ENCODE measurements around the gene LARGE1. TPM values are rescaled to one million over a fixed set of nuclear protein-coding genes. Genes with fewer than 3 reads are reported as not detected.
A peak's percentile ranks its signal among the peaks of the same experiment; 100 is the strongest.

Gene LARGE1
- total RNA-seq, 1 experiment from 2014 or later = 13.1 TPM

DNA sequence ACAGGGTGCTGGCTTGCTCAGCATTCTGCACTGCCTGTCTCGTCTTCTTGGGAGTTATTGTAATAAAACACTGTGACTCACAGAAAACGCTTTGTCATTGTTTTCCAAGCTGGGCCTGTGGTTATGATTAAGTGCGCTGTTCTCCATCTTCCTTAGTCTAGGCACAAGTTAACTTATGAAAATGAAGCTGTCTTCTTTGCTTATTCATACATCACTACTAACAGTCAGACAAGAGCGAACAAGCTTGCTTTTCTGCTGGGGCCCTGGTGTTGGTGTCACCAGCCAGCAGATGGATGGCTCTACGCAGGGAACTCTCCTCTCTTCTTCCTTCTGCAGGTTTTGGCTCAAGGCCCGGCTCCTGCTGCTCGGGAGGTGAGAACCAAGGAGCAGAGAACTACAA lies 482.0 kb downstream of the LARGE1 start:
- DNase-seq (ENCODE audit: low spot score) = peak; percentile 51

DNA sequence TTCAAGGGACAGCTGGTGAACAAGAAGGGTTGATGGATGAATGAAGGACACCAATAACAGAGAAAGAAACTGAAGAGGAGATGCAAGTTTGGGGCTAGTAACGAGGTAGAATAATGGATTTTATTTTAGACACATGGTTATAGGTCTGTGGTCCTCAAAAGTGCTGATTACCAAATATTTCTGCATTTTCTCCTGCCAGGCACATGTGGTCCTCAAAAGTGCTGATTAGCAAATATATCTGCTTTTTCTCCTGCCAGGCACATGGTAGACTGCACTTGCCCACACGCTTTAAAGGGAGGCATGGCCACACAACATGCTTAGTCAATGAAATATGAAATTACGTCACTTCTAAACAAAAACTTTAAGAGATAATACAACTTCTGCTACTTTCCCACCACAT lies 489.0 kb downstream of the LARGE1 start:
- DNase-seq (ENCODE audit: low spot score) = no peak

DNA sequence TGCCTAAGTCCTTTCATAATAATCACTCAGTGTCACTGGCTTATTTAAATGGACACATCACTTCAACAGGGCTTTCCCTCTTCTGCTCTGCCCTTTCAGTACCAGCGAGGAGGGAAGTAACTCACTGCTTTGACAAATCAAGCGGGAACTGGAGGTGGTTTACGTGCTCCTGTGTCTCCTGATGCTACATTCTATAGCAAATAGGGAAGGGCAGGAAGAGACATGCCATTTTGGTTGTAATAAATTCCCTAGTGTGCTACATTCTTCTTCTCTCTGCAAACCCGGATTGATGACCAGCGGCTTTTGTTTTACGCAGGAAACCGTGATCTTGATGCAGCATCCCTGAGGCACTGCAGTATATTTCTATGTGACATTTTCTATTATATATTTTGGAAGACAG lies 491.0 kb downstream of the LARGE1 start:
- DNase-seq (ENCODE audit: low spot score) = no peak

DNA sequence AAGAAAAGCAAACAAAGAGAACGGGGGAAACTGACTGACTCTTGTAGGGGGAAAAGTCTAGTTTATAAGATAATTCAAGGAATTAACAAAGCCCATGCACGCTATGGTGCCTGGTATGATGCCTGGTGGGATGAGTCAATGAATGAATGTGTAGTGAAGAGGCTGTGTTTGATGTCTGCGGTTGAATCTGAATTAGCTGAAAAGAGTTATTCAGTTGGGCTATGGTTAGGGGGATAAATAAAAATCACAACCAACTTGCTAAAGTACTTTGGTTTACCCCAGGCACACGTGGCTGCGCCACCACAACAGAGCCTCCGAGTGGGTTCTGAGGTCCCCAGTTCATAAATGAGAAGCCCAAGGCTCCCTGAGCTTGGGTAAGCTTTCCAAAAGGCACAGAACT lies 492.8 kb downstream of the LARGE1 start:
- no peak for DNase-seq (ENCODE audit: low spot score)

DNA sequence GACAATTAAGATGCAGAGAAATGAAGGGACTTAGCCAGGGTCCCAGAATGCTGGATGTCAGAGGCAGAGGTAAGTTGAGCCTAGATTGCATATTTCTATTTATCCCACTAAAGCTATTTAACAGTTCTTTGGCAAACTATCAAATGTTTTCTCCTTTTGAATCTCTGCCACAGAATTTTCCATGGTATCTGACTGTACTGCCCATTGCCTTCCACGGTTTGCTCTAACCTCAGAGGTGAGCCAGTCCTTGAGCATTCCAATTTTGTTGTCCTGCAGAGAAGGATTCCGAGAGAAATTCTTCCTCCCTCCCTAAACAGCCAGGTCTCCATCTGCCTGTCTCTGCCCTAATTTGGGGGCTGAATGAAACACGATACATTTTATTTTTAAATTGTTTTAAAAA lies 493.8 kb downstream of the LARGE1 start:
- DNase-seq (ENCODE audit: low spot score) = no peak

DNA sequence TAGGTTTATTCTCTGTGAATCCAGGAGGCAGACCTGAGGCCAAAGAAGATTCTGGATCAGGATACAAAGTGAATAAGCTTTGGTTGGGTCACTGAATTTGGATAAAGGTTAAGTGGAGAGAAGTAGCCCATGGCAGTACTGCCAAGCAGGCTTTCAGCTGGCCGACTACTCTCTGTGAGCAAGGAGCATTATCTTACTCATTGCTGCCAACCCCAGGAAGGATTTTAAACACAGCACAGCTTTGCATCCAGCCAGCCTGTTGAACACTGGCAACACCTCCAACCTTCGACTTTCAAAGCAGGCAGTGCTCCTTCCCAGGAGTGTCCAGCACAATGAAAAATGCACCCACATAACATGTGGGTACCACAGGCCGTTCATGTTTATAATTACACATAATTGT lies 498.4 kb downstream of the LARGE1 start:
- no peak for DNase-seq (ENCODE audit: low spot score)

DNA sequence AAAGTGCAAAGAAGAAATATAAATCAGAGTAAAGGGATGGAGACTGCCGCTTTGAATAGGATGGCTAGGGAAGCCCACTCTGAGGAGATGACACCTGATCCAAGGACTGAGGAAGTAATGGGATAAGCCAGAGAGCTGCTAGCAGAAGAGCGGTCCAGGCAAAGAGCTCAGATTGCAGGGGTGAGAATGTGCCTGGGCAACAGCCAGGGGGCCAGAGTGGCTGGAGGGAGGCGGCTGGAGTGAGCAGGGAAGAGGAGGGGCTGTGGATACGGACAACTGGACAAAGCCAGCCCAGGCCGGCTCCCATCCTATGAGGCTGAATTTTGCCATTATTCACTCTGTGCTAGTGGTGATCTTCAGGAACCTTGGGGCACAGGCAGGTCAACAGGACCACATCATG lies 501.8 kb downstream of the LARGE1 start:
- DNase-seq (ENCODE audit: low spot score) = no peak

DNA sequence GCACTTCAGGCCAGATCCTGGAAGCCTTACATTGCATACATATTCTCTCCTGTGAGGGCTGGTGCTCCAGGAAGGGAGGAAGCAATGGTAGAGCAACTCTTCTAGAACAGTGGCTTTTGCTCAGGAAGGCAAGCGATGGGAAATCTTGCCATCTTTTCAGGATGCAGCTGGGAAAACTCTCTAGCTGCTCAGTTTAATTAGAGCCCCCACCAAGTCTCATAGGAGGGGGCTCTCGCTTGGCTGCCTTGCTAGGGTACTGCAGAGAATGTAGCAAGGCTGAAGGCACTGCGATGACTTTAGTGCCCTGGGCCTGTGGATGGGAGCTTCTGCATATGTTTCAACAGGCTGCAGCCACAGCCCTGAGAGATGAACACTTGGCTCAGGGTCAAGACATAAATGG lies 504.9 kb downstream of the LARGE1 start:
- no peak for DNase-seq (ENCODE audit: low spot score)

DNA sequence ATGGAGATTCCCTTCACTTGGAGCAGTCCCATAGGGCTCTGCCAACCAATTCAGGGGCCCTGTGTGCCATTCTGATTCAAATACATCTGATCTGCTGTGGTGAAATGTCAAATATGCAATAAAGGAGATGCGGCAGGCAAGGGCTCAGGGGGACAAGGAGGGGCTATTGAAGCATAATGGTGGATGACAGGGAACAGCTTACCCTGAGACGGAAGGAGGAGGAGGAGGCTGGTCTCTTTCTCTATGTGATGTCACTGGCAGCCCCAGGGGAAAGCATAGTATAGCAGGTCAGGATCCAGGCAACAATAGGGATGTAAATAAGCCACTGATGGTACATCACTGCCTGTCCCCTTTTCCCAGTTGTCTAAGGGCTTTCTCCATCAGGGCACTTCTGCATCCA lies 511.2 kb downstream of the LARGE1 start:
- no peak for DNase-seq (ENCODE audit: low spot score)

DNA sequence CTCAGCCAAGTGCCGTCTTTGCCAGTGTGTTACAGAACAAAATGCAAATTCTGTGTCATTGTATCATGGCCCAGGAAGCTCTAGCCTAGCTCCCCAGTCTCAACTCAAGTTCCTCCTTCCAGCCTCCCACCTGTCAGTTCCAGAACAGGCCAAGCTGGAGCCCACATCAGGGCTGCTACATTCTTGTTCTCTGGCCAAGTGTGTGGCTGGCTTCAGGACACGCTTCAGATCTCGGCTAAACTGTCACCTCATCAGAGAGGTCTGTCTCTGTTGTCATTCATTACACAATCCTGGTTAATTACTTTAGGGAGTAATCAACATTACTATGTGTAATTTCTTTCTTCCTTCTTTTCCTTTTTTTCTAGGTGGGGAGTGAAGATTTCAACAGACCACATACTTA lies 515.1 kb downstream of the LARGE1 start:
- DNase-seq (ENCODE audit: low spot score) = no peak

DNA sequence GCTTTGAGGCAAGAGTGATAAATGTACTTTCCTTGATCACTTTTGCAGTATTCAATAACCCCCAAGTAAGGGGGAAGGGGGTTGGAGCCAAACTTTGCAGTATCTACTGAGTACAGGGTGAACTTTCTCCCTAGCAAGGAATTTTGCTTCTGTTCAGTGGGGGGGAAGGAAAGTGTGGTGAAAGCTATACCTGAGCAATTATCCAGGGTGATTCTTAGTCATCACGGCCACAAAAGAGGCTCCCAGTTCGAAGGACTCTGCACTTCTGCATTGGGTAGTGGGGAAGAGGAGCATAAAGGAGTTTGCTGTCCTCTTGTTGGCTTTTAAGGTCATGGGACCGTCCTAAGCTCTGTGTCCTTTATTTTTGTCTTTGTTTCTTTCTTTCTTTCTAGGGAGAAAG lies 515.6 kb downstream of the LARGE1 start:
- DNase-seq (ENCODE audit: low spot score) = no peak

DNA sequence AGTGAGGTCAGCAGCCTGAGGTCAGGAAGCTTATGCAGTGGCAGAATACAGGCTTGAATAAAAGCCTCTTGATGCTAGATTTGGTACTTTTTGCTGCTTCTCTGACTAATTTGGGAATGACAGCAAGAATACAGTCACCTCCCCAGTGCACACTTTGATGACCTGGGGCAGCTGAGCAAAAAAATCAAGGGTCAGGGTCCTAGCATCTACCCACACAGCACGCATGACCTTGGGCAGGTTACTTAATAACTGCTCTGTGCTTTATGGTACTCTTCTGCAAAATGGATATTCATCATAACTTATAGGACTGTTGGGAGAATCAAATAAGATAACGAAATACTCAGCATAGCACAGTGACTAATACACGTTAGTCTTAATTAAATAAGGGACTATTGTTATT lies 518.0 kb downstream of the LARGE1 start:
- no peak for DNase-seq (ENCODE audit: low spot score)

DNA sequence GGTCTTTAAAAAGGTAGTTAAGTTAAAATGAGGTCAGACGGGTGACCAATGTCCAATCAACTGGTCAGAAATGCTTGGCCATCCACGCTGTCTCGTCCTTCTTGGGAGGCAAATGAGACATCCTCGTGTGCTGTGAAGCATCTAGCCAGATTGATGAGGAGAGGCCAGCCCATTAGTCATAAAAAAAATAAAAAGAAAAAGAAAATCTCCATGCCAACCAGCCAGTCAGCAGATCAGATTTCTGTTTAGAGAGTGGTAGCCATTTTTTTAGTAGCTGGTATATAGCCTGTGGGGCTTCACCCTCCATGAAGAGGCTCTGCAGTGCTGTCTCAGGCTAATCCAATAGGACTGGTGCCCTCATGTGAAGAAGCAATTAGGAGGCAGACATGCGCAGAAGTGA lies 519.0 kb downstream of the LARGE1 start:
- no peak for DNase-seq (ENCODE audit: low spot score)

DNA sequence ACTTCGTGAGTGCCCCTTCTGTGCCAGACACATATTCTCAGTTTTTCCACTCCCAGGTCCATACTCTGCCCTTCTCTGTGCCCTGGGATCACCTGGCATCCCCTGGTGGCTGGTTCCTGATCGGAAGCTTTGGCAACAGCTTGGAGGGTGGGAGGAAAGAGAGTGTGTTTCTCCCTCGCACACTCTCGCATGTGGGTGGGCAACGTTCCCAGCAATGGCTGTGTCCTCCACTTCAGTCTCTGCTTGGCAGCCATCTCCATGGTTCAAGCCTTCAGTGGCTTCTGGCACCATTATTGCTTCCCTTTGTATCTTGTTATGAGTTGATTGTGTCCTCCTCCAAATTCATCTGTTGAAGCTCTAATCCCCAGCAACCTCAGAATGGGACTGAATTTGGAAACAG lies 519.4 kb downstream of the LARGE1 start:
- DNase-seq (ENCODE audit: low spot score) = no peak

DNA sequence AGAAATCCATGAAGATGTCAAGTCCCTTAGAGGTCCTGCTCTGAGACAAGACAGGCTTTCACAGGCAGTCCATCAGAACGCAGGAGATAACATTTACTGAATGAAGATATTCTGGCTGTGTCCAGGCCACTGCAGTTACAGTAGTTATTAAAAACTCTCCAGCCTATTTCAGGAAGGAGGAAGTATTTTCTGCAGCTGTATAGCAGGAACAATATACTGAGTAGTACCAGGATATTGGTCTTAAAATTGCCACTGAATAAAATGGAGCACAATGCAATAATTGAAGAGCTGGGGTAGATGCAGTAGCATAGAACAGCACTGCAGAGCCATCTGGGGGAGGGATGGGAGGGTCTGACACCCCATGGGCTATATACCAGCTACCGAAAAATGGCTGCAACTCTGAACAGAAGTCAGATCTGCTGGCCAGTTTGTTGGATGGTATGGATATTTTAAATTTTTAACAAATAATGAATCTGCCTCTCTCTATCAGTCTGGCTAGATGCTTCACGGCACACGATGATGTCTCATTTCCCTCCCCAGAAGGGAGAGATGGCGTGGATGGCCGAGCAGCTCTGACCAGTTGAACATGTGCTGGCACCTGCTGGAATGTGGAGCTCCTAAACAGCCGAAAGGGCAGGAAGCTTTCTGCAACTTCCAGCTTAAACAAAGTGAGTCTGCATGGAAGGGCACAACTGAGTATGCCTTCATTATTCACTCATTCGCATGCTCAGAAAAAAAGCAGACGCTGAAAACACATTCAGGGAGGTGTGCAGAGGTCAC lies 520.0 kb downstream of the LARGE1 start:
- DNase-seq (ENCODE audit: low spot score) = no peak

DNA sequence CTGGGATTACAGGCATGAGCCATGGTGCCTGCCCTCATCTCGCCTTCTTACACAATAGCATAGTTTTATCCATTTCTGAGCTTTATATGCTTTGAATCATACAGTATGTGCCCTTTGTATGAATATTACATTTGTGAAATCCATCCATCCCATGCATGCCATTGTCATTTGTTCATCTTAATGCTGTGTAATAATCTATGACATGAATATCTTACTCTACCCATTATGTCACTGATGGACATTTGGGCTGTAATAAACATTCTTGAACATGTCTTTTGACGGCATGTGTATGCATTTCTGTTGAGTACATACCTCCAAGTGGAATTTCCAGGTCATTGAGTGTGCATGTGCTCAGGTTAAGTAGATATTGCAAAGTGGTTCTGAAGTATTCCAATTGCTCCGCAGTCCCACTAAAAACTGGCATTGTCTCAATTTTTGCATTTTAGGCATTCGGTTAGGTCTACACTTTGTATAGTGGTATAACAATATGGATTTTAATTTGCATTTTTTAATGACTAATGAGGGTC lies 522.8 kb downstream of the LARGE1 start:
- DNase-seq (ENCODE audit: low spot score) = no peak

DNA sequence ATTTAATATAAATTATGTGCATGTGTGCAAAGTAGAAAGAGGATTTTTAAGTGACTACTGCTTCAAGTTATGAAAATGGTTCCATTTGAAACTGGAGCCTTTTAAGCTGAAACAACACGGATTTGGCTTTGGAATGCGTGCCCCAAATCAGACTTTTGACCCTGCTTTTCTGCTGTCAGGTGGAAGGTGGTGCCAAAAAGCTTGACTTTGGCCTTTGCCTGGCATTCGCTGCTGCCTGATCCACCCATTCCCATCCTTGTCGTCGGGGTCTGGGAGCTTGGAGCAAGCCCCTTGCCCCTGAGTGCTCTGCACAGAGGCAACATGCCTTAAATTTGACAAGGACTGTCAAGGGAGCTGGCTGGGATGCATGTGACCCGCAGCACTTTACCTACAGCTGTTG lies 526.8 kb downstream of the LARGE1 start:
- no peak for DNase-seq (ENCODE audit: low spot score)

DNA sequence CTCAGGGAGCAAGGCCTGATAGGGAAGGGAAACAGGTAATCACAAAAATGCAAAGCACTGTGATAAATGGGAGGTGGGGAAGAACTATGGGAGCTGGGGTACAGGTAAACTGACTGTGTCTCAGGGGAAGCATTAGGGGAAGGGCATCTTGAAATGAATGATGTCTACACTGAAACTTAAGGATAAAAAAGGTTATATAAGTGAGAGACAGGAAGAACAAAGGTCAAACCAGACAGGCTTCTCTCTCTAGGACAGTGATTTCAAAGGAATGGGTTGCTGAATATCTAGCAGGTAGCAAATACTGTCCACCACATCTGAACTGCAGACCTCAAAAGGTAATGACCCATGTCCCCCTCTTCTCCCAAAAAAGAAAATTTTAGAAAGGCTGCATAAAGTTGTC lies 529.0 kb downstream of the LARGE1 start:
- DNase-seq (ENCODE audit: low spot score) = no peak

DNA sequence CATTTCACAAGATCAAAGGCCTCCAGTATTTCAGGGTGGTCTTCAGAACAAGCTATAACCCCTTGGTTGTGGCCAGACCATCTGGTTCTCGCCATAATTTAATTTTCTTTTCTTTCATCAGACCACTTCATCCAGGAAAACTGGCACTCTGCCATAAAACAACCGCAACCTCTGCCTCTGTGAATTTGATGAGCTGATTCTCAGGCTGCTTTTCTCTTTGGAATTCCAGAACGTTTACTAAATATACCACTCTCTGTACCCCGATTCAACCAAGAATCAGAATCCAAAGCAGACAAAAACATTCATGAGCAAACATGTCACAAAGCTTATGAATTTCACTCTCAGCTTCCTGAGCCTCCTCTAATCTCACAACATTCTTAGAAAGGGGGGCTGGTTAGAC lies 530.3 kb downstream of the LARGE1 start:
- no peak for DNase-seq (ENCODE audit: low spot score)

DNA sequence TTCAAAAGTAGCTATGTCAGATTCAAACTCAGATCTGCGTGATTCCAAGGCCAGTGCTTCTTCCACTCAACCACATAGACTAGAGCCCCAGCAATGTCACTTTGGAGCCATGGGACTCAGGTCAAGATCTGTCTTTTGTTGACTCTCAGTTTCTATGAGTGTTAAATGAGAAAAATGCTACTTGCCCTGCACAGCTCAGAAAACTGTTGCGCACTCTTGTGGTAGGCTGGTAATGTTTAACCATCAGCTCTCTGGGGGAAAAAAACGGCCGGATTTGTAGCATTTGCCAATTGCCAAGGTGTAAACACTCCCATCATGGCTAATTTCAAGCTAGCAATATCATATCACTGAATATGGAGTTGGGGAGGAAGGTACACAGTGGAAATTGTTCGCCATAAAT lies 534.0 kb downstream of the LARGE1 start:
- DNase-seq (ENCODE audit: low spot score) = no peak

DNA sequence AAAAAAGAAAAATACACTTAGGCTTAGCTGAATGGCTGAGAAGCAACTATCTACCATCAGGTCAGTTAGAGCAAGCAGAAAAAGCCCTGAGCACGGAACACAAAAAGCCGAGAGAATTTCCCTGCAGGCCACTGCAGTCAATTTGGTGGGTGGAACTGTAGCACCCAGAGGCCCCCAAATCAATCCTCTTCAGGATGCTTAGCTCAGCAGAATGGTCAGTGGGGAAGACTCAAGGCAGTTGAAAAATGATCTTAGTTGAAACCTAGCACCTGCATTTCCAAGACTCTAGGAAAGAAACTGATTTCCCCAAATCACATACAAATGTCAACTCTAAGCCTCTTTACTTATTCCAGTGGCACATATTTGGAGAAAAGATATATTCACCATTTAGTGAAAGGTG lies 534.7 kb downstream of the LARGE1 start:
- DNase-seq (ENCODE audit: low spot score) = no peak

DNA sequence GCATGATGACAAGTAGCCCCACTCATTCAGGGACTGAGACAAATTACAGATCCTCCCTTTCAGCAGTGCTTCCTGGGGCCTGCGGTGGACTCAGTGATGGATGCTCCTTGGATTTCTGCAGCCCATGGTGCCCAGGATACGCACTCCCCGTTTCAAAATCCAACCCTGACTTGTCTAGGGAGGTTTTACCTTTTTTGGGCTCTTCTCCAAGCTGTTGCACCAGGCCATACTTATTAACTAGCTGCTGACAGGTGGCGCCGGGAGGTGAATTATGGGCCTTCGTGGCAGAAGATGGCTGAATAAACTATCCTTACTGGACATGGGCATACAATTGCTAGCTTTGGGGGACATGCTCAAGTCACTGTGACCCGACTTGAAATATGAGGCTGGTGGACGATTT lies 537.8 kb downstream of the LARGE1 start:
- DNase-seq (ENCODE audit: low spot score) = no peak

DNA sequence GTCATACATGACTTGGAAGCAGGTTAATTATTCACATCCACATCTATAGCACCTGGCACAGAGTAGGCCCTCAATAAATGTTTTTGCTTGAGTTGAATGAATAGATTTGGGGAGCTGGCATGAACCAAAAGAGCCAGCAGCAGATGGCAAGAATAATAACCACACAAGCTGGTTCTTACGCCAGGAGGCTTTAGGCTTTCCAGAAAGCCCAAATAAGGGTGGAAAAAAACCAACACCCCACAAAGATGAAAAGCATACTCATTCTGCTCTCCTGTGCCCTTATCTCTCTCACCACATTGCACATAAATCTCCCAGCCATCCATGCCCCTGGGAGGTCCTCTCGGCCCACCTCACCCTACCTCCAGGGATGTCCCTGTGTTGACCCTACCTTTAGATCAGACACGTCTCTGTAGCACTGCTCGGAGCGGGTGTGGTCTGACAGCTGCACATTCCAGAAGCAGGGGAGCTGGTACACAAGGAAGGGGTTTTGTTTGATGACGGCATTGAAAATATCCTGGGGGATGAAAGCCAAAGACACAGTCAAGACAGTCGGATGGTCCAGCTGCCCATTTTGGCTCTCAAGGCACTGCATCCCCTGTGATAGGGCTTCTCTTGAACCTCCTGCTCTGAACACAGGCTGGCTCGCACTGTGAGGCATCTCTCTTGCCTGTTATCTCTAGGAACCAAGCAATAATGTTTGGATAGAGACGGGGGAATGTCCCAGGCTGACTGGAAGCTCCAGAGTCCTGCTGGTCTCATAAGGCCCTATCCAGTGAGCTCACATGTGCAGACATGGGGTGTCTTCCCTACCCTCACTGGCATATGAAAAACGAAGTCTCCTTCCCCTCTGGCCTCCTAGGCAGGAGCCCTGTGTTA lies 538.5 kb downstream of the LARGE1 start:
- DNase-seq (ENCODE audit: low spot score) = no peak

All from HT-29 (cell line).